ENCODE results near the gene ACSS1.
A peak's percentile ranks its signal among the peaks of the same experiment; 100 is the strongest.

Gene ACSS1

DNA sequence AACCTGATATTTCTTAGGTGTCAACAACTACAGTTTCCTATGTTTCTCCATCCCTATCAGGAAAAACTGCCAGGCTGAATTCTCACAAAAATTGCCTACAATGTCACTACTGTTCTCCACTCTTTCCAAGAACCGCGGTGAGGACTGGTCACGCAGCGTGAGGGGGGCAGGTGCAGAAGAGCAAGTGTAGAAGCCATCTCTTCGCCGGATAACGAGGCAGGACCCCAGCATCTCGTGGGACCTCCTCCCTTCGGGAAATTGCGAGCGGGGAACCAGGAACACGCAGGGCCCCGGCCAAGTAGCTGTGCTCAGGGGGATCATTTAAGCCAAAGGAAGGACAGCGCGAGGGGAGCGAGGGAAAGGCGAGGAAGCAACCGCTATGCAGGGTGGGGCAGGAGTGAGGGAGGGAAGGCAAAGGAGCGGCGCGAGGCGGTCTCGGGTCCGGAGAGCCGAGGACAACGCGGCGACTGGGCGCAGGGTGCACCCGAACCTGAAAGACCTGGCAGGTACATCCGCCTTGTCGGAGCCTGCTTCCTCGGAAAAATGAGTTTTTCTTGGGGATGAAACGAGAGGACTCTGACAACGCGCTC, 65.9 kb downstream of the ACSS1 start:
- no peak for DNase-seq

DNA sequence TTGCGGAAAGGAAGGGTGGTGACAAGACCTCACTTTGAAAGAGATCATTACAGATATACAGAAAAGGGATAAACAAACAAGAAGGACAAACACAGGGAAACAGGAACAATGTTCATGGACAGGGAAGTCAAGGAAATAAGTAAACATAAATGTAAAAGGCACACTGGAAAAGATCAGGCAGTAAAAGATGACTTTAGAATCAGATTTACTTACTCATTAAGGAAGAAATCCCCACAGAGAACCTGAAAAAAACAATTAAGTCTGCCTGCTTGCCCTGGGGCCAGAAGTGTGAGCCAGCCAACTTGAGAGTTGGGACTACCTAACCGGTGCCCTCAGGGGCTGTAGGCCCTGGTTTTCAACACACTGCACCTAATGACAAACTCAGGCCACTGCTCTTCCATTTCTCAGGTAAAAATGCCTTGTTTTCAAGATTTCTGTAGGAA, 67.1 kb downstream of the ACSS1 start:
- DNase-seq = peak; percentile 24

DNA sequence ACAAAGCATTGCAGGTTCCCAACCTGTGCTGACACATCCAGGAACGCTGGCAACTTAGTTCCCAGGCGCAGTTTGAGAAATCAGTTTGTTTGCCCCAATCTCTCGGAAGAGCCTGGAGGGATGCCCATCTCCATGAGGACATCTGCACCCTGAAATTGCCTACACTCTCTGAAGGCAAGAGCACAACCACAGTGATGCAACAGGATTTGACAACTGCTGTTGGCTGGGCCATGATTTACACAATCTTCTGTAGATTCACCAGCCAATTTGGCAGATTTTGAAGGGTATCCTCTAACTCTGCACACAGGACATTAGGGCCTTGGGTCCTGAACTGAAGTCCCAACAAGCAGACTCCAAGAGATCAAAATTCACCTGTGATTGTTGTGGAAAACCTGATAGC, 68.8 kb downstream of the ACSS1 start:
- DNase-seq = peak; percentile 16

DNA sequence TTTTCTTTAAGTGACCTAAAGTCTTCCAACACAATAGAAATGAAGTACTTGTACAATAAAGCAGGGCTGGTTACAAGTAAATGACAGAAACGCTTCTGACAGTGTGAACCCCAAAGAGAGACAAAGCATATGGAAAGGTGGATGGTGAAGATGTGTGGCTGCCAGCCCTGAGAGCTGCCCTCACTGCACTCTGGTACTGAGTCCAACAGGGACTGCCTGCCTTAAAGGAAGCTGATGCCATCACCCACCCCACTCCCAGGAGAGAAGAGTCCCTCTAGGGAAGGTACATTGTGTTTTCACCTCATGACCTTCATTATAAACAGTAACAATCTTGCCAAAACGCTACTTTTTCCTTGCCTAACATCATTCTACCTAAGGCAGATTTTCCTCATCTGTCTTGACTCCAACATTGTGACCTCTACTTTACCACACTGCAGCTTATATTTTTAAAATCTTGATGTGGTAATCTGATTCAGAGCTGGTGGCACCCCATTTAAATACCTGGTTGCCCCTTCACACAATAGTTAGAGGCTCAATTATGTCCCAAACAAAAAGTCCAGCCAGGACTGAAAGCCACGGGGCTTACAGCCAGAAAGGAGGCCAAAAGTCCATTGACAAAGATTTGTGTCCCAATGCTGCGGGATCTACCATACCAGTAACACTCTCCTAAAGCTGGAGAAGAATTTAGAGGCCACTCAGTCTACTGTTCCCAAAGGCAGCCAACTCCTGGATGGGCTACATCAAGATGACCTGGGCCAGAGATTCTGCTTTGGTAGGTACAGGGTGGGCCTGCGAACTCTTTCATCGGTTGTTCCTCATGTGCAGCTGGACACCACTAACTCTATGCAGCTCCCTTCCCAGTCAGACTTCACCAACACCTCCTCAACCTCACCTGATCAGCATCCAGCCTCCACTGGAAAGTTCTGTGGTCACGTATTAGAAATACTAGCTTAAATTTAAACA, 69.8 kb downstream of the ACSS1 start:
- peak; percentile 20 for DNase-seq

DNA sequence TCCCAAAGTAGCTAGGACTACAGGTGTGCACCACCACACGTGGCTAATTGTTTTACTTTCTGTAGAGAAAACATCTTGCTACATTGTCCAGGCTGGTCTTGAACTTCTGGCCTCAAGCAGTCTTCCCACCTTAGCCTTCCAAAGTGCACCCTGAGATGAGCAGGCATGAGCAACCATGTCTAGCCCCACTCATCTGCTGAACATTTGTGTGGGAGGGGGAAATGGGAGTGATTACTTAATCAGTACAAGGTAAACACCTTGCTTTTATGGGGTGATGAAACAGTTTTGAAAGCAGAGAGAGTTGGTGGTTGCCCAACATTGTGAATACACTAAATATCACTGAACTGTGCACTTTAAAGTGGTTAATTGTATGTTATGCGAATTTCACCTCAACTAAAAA, 70.7 kb downstream of the ACSS1 start:
- peak; percentile 32 for DNase-seq

DNA sequence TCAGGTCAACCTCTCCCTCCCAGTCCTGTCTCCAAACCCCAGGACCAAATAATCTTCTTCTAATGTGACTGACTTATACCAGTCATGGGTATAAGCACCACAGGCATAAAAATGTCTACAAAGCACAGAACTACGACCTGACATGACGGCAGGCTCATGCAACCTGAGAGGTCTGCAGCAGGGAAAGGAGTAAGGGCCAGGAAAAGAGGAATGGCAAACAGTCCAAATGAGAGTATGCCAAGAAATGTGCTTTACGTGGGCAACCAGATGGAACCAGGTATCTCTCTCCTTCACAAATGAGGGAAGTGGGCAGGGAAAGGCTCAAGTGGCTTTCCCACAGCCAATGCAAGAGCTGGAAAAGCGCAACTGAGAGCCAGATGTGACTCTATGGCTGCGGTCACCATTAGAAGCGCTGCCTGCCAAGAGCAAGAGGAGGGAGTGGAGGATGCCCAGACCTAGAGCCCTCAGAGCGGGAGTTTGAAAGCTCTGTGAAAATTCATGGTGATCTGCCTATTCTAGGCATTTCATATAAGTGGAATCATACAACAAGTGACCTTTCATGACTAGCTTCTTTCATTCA, 71.4 kb downstream of the ACSS1 start:
- peak; percentile 10 for DNase-seq

DNA sequence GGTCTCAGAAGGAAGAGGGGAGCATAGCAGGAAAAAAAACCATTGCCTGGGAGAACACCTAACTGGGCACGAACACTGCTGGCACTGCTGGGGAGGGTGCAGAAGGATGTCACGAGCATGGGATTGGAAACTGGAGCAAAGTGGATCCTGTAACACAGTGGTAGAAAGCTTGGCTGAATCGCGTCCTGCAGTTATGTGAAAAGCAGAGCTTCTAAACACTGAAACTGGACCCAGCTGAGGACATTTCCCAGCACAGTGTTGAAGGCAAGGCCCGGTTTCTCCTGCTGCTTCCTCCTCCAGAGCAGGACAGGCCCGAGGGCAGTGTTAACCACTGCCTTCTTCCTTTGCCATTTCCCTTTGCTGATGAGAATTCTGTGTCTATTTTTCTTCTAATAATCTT, 72.1 kb downstream of the ACSS1 start:
- peak; percentile 20 for DNase-seq

DNA sequence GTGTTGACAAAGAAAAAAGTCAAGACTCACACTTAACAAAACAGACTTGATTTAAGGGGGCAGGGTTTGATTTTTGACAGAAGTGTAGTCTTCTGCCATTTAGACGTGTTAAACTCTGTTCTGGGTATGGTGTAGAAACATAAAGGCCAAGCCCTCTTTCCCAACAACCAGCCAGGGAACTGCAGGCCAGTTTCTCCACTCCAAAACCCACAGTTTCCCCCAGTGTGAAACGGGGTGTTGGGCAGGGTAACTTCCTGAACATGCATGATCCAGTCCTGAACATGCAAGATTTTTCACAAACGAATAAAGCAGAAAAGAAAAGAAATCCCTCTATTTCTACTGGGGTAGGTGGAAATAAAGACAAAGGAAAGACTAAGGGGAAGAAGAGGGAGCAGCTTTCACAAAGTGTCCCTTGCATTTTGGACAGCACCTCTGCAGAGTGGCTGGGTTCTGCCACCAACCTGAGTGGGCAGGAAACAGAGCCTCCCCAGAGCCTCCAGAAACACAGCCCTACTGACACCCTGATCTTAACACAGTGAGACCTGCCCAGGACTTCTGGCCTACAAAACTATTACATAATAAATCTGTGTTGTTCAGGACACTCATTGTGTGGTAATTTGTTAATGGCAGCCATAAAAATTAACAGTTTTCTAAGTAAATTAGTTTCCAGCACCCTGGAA, 72.8 kb downstream of the ACSS1 start:
- peak; percentile 18 for DNase-seq

DNA sequence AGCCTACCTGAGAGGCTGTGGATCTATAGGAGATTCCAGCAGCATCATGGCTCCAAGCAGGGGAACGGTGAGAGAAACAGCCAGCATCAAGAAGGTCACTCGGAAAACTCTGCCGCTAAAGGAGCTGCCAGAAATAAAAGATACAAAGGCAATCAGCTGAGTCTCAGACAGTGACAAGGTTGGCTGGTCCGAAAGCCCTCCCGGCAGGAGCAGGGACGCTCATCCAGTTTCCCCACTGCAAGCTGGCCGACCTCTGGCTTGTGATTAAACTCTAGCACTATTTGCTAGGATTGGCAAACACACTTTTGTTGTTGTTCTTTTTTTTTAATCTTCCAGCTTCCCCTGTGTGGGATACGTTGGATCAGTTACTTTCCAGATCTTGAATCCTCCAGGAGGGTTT, 74.0 kb downstream of the ACSS1 start:
- peak; percentile 12 for DNase-seq

DNA sequence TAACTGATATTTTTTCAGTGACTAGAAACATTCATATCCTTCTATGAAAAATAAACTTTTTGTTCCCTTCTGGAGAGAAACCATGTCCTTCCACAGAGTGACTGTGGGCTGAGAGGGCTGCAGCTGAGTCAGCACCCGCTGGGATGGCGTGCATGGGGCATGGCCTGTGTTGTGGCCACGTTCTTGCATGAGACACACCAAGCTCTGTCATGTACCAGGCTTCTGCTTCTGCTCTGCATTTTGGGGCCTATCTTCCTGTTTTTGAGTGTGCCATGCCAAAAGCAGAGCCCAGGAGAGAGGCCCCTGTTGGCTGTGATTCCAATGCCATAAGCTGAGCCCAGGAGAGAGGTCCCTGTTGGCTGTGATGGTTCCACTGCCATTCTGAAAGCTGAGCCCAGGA, 76.1 kb downstream of the ACSS1 start:
- peak; percentile 27 for DNase-seq

DNA sequence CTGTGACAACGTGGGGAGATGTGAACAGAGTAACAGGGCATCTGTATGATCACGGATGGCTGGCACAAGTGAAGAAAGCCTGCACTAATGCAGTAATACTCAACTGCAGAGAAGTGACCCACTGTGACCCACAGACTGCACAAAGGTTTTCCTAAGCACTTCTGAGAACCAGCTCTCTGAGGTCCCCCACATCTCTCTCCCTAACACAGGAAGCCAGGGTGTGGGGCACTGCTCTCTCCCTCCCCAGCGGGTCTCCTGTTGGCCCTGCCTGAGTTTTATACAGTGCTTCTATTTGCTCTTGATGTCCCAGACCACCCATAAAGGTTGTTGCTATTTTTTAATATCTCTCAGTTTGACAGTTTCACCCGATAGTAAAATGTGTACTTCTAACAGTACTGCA, 76.7 kb downstream of the ACSS1 start:
- DNase-seq = peak; percentile 20

DNA sequence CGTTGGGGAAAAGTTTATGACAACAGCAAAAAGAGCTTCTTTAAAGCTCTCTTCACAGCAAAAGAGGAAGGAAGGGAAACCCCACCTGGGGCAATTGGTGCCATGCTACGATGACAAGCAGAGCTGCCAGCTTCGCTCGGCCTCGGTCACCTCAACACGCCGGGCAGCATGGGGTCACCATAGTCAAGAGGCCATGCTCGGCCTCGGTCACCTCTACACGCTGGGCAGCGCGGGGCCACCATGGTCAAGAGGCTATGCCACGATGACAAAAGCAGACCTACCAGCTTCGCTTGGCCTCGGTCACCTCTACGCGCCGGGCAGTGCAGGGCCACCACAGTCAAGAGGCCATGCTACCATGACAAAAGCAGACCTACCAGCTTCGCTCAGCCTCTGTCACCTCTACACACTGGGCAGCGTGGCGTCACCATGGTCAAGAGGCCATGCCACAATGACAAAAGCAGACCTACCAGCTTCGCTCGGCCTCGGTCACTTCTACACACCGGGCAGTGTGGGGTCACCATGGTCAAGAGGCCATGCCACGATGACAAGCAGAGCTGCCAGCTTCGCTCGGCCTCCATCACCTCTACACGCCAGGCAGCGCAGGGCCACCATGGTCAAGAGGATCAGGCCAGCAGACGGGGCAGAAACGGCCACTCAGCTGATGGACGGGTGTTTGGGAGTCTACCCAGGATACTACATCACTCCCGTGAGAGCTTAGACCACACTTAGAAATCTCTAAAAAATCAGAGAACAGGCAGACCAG, 77.5 kb downstream of the ACSS1 start:
- DNase-seq = no peak

DNA sequence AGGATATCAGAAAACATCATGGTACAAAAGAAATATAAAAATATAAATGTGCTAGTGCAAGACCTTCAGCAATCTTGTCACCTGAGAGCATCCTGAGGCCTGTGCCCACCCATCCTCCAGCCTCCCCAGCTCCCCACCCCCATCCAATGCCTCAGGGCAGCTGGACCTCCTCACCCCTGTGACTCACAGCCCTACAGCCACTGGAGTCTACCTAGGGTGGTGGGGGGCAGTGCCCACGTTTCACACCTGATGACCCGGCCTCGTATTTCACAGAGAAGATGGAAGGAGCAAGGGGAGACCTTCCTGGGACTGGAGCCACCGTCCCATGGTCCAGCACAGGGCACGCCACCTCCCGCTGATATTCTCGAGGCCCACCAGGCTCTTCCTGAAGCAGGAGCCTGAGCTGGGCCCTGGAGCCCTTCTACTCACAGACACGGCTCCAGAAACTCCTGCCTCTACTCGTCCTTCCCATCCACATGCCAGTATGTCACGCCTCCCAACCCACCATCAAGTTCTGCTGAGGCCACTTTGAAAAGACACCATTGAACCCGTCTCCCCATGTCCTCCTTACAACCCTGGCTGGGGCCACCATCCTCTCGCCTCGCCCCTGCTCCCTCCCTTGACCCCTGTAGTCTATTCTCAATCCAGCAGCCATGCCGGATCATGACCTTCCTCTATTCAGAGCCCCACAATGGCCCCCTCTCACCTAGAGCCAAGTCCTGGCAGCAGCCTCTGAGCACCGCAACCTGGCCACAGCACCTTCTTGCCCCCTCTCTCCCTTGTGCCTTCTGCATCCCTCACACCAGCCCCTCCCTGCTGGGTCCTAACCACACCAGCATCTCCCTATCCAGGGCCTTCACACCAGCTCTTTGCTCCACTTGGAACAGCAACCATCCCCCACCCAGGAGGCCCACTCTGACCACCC, 78.6 kb downstream of the ACSS1 start:
- peak; percentile 8 for DNase-seq

DNA sequence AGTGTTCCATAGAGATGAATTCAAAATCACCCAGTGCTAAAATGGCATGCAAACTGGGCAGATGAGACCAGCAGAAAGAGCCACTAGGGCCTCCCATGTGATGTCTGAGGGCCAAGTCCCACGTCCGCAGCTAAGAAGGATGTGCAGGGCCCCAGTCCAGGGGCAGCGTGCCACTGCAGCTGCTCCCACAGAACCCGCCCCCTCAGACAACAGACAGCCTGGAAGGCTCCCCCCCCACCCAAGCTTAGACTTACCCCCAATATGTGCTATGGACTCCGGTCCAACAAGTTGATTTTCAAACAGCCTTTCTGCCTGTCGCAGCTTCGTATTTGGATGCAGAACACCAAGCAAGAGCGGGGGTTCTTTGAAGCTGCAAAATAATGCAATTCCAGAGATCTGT, 79.4 kb downstream of the ACSS1 start:
- no peak for DNase-seq

DNA sequence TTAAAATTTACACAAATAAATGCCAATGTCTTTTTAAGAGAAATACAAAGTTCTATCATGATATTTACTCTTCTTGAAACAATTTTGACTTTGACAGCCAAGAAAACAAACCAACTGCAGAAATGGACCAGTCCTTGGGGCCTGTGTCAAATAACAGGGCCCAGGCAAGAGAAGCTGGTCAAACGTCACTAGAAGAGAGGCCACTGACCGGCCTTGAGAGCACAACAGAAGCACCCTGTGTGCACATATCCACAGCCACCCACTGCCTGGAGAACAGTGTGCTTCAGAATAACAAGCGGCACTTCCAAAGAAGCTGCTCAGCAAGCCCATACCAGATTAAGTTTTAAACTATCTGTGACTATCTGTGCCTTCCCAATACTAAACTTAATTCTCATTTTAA, 80.1 kb downstream of the ACSS1 start:
- no peak for DNase-seq

DNA sequence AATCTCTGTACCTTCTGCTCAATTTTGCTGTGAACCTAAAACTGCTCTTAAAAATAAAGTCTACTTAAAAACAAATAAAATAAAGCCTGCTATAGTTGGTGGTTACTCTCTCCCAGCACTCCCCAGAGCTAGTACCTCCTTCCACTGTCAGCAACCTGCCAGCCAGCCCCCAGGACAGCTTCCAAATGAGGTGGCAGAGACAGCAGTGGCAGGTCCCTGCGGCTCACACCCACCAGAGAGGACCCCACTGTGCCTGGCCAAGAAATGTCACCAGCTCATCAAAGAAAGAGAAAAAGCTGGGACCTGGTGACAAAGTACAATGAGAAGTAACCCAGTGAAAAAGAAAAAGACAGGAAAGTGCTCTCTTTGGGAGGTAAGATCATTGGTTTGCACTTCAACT, 80.6 kb downstream of the ACSS1 start:
- DNase-seq = no peak

DNA sequence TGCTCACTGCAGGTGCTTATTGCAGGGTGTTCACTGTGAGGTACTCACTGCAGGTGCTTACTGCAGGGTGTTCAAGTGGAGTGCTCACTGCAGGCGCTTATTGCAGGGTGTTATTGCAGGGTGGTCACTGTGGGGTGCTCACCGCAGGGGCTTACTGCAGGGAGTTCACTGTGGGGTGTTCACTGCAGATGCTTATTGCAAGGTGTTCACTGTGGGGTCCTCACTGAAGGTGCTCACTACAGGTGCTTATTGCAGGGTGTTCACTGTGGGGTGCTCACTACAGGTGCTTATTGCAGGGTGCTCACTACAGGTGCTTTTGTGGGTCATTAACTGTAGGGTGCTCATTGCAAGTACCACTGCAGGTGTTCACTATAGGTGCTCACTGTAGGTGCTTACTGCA, 85.6 kb downstream of the ACSS1 start:
- peak; percentile 9 for DNase-seq

DNA sequence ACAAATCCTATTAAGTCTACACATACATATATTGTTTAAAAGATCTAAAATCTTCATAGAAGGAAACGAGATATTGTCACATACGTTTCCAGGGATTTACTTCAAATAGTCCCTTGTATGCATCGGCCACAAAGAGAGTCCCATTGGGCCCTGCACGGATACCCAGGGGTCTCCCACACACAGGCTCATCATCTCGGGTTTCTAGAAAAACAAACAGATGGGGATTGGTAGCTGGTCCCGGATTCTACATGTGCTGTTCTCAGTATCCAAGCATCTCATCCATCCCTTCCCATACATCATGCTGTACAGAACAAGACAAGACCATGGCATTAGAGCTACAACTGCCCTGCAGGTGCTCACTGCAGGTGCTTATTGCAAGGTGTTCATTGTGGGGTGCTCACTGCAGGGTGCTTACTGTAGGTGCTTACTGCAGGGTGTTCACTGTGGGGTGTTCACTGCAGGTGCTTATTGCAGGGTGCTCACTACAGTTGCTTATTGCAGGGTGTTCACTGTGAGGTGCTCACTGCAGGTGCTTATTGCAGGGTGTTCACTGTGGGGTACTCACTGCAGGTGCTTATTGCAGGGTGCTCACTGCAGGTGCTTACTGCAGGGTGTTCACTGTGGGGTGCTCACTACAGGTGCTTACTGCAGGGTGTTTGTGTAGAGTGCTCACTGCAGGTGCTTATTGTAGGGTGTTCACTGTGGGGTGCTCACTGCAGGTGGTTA, 86.4 kb downstream of the ACSS1 start:
- peak; percentile 16 for DNase-seq

DNA sequence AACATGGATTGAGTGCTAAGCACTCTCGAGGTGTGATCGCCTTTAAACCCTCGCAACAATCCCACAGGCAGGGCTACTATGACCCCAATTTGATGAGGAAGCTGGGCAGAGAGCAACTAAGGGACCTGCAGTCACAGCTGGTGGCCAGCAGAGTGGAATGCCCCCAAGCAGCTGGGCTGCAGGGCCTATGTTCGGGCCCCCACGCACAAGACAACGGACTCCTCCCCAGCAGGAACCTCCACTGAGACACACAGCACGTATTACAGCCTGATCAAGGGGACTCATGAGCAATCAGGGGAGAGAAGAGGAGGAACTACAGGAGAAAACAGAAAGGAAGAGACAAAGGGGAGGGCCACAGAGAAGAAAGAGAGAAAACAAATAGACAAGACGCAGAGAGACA, 87.2 kb downstream of the ACSS1 start:
- DNase-seq = peak; percentile 11

DNA sequence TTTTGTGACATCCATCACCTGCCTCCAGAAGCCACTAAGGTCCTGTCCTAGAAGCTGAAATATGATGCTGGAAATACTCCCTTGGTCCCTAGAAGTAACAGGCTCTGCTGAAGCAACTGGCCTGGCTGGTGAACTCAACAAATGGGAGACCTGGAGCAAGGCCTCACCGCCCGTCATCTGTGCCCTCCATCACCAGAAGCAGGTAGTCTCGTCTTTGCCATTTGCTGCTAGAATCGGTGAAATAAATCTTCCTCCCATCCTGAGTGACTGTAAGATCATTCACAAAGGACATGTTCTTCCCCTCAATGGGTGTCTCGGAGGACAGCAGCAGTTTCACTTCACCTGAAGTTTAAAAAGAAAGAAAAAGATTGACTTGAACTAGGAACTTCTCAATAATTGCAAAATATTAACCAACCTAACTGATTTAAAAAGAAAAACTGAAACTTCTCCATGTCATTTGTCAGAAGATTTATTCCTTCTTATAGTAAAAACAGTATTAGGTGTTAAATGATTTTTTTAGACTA, 87.8 kb downstream of the ACSS1 start:
- DNase-seq = no peak
